NCI-H2107 (cell line): ENCODE data around the gene AMIGO3.
"Not testable (repeated sequence)": the region's sequence is repeated elsewhere in the genome, so short reads cannot be mapped to it uniquely, and the experiment has no call there.

ENCODE experiments used
- DNase-seq: peaks from one replicate; lab custom pipeline; 2025; lab: John Stamatoyannopoulos, UW

AMIGO3 gene

GRCh38 chr3:49712166-49712565 lies 7.3 kb downstream of the AMIGO3 start:
- DNase-seq: no peak

GRCh38 chr3:49711489-49711888 lies 8.0 kb downstream of the AMIGO3 start:
- no peak for DNase-seq

DNA sequence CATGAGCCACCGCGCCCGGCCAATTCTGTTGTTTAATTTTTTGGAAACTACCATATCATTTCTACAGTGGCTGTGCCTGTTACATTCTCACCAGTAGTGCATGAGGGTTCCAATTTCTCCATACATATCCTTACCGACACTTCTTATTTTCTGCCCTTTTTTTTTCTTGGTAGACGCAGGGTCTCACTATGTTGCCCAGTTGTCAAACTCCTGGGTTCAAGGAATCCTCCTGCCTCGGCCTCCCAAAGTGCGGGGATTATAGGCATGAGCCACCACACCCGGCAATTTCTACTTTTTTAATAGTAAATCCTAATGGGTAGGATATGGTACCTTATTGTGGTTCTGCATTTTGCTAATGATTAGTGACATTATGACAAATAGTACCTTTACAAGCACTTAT lies 9.6 kb downstream of the AMIGO3 start:
- no peak for DNase-seq

- no peak for DNase-seq
Observed at GRCh38 chr3:49707113-49707480, 12.4 kb downstream of the AMIGO3 start.

GRCh38 chr3:49706456-49707112 lies 12.9 kb downstream of the AMIGO3 start:
- no peak for DNase-seq

GRCh38 chr3:49705390-49705960 lies 14.0 kb downstream of the AMIGO3 start:
- DNase-seq: no peak

GRCh38 chr3:49704629-49705028 lies 14.9 kb downstream of the AMIGO3 start:
- DNase-seq: no peak

DNA sequence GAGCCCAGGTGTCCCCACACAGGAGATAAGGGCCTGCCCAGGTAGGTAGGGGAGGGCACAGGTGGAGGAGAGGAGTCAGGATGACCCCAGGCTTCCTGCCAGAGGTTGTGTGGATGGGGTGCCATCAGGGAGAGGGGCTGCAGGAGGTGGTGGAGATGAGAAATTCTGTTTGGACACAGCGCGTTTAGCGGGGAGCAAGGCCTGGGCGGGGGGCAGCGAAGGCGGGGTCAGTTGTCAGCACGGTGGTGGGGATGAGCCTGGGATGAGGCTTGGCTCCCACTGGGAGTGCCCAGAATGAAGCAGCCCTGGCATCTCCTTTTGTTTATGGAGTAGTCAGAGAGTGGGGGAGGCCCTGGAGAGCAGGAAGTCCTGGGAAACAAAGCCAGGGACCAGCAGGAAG lies 15.5 kb downstream of the AMIGO3 start:
- no peak for DNase-seq

- DNase-seq: peak; percentile 8
Observed at GRCh38 chr3:49703443-49703927, 16.0 kb downstream of the AMIGO3 start.

GRCh38 chr3:49702672-49703071 lies 16.8 kb downstream of the AMIGO3 start:
- DNase-seq: no peak

DNA sequence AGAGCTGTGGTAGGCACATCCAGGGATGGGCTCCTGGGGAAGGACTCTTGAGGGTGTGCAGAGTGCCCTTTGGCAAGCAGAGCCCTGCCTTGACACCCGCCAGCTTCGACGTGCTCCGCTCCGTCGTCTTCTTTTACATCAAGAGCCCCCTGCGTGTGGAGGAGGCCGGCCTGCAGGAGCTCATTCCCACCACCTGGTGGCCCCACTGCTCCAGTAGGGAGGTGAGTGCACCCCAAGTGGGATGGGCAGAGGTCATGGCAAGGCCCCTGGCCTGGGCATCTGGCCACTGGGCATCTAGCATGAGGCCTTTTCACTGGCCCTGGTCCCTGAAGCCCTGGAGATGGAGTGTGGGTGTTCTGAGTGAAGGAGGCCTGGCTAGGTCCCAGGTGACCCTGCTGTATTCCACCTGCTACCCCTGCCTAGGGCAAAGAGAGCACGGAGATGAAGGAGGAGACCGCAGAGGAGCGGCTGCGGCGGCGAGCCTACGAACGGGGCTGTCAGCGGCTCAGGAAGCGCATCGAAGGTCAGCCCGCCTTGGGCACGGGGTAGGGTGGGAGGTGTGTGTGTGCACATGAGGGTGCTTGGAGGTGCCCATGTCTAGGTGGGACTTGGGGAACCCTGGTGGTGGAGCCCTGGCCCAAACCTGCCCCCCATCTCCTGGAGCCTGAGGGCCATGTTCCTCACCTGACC lies 18.0 kb downstream of the AMIGO3 start:
- DNase-seq: no peak

GRCh38 chr3:49700453-49701128 lies 18.9 kb downstream of the AMIGO3 start:
- no peak for DNase-seq

GRCh38 chr3:49700014-49700413 lies 19.5 kb downstream of the AMIGO3 start:
- DNase-seq: no peak

DNA sequence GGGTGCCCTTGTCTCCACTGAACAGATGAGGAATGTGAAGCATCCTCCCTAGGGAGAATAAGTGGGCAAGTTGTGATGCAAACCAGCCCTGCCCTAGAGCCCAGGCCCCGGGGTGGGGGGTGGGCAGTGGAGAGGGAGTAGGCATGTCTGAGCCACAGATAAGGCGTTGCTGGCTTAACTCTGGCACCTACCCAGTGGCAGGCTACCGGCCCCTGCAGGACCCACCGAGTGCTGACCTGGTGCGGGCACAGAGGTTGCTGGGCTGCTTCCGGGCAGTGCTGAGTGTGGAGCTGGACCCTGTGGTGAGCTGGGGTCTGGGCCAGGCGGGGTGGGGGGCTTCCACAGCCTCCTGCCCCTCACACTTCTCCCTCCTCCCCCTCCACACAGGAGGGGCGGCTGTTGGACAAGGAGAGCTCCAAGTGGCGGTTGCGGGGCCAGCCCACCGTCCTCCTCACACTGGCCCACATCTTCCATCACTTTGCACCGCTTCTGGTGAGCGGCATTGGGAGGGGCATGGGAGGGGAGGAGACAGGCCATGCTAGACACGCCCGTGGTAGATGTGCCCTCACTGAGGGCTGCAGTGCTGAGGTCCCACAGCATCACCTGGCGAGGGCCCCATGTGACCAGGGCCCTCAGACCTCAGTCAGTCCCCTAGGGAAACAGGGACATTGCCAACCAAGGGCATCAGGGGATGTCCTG lies 20.1 kb downstream of the AMIGO3 start:
- DNase-seq: no peak

DNA sequence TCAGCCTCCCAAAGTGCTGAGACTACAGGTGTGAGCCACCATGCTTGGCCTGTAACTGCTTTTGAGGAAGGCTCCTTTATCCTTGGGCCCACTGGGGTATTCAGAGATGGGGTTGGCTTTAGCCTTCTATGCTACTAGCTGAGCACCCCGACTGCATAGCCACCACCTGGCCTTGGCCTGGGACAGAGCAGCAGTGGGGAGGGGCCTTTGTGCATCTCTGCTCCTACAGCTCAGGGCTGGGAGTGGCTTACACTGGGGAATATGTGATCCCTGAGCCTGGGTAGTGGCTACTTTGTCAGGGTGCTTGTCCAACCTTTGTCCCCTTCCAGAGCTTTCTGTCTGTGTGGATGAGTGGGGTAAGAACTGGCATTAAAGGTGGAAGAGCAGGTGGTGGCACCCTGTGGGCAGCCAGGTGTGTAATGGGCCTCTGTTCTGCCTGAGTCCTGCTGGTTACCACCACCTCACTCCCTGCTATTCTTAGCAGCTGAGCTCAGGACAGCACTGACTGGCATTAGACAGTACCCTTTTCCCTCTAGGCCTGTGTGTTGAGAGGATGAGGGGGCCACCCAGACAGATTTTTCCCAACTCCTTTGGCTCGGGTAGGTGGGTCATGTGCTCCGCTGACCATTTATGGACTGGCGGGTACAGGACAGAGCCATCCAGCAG lies 24.0 kb downstream of the AMIGO3 start:
- not testable (repeated sequence) for DNase-seq

DNA sequence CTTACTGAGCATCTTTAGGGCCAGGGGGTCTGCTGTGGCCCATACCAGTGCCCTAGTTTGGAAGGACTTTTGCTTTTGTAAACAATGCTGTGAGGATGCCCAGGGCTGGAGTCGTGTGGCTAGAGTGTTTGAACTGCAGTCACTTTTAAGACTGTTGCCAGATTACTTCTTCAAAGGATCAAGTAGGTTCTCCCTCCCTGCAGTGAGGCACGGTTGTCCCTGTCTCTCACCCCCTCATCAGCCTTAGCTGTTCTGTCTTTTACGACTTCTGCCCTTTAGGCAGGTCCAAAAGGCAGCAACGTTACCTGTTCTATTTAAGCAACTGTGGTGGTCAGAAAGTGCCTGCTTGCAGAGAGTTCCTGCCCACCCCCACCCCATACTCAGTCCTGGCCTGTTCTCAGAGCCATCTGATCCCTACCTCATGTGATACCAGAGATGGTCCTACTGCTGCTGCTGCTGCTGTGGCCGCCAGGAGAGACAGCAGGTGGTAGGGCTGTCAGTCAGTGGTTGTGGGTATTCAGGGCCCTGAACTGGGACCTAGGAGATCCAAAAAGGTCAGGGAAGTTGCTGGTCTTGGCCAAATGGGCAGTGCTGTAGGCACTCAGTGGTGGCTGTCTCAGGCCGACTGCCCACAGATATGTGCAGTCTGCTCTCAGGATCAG lies 24.9 kb downstream of the AMIGO3 start:
- DNase-seq: not testable (repeated sequence)

DNA sequence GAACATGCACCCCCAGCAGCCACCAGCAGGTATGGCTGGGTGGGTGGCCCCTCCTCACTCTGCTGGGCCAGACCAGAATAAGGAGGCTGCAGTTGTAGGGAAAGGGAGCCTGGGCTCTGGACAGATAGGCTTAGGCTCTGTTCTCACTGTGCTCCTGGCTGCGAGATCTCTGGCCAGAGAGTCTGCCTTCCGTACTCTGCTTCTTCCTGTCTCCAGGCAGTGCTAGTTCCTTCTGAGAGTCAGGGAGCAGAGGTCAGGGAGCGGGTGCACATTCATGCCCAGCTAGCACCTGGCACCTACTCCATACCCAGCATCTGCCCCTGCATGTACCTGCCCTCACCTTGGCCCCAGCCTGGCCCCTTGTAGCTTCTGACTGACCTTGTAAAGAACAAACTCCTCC lies 28.0 kb downstream of the AMIGO3 start:
- not testable (repeated sequence) for DNase-seq

DNA sequence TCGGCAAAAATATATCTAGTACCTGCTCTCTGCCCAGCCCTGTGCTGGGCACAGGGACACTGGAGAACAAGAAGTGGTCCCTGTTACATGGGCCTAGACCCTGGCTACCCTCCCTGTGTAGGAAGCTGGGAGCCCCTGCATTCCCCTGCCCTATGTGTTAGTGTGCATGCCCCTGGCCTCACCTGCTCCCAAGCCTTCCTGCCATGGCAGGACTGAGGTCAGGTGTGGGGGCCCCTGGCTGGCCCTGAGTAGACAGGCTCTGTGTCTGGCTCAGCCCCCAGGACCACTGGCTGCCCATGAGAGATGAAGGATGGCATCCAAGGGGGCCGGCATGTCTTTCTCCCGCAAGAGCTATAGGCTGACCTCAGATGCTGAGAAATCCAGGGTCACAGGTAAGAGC lies 28.6 kb downstream of the AMIGO3 start:
- DNase-seq: not testable (repeated sequence)

DNA sequence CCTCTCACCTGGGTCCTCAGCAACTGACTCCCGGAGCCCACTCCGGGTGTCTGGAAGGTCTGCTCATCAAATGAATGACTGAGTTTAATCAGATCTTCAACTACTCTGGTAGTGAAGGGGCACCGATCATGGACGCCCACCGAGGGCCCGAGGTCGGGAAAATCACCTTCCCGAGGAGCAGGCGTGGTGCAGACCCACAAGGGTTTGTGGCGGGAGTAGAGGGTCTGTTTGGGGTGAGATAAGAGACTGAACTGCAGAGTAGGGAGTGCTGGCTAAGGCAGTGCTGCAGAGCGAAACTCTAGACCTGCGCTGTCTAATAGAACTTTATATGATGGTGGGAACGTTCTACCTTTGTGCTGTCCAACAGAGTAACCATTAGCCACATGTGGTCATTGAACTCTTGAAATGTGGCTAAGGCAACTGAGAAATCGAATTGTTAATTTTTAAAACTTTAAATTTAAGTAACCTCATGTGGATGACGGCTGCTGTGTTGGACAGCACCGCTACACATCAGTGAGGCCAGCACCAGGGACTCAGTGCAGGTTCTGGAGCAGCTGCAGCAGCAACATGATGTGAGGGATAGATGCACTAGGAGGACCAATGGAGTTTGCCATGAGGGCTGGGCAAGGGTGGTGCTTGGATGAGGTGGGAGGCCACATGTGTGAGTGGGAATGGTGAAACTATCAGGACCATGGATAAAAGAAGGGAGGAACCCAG lies 29.4 kb downstream of the AMIGO3 start:
- DNase-seq: not testable (repeated sequence)
